HCT116 (cell line): ENCODE results near the gene DAZAP1. TPM values are rescaled to one million over a fixed set of nuclear protein-coding genes. Genes with fewer than 3 reads are reported as not detected.

Experiments
- ATAC-seq: fragments of 200-7000 bp; cut with Tn5 transposase; 2 replicates; pipeline ENCODE4 v1.9.1; 2020; ENCODE audit warnings: mild to moderate bottlenecking, moderate library complexity
- BruUV-seq: library from RNA; stranded (reverse); fragments of 400-500 nt; replicated peaks from 2 replicates; lab custom pipeline; 2021; lab: Mats Ljungman, UMichigan
- CTCF ChIA-PET: fragments of 300-600 bp; sonication (Branson Sonifier 250); formaldehyde crosslinking; loops from one replicate; lab custom pipeline; 2021; ENCODE audit warnings: antibody characterized with exemption; lab: Charles Lee
- POLR2A ChIA-PET: fragments of 300-600, 350-600 bp; sonication (Branson Sonifier 250); formaldehyde crosslinking; loops from one replicate; lab custom pipeline; 2021; ENCODE audit warnings: antibody characterized with exemption; lab: Charles Lee
- RAD21 ChIA-PET, 2 experiments: fragments of 300-600 bp; sonication (Branson Sonifier 250); formaldehyde crosslinking; loops; one replicate each; lab custom pipeline; 2023; ENCODE audit warnings: low total read pairs in 2 of 2; ENCODE audit not compliant: uncharacterized antibody in 2 of 2, unreplicated experiment in 2 of 2, low non-redundant PET in 1 of 2; lab: Charles Lee
- DNase-seq: peaks from one replicate; pipeline ENCODE4 v3.0.0-alpha.2; 2010; ENCODE audit warnings: low read depth, low spot score
- H2AFZ ChIP-seq: fragments of 200-600 bp; shearing (Covaris generic), sonication (generic); 2 replicates; pipeline ENCODE4 v1.6.1; 2017; ENCODE audit warnings: low read depth, mixed run types, mixed read lengths, antibody characterized with exemption, low read length; ENCODE audit not compliant: poor library complexity, severe bottlenecking
- H3K27ac ChIP-seq: 2 replicates; pipeline ENCODE4 v1.5.1; 2012; ENCODE audit warnings: low read depth, low read length
- H3K27me3 ChIP-seq: fragments of 200-600 bp; sonication (generic); 2 replicates; pipeline ENCODE4 v1.6.1; 2016; ENCODE audit warnings: mixed run types, low read length, mixed read lengths; ENCODE audit not compliant: insufficient read depth
- H3K36me3 ChIP-seq, 2 experiments: fragments of 200-500 bp in 1 of 2; fragments of 200-600 bp in 1 of 2; sonication (Bioruptor generic) in 1 of 2; sonication (generic) in 1 of 2; 2 replicates each; pipeline versions ENCODE4 v1.5.1 to v1.6.1; 2014 to 2016; ENCODE audit warnings: low read length in 2 of 2, inconsistent platforms in 1 of 2, mixed read lengths in 1 of 2, mixed run types in 1 of 2; ENCODE audit not compliant: insufficient read depth in 2 of 2, control insufficient read depth in 1 of 2
- H3K4me1 ChIP-seq, 2 experiments: fragments of 200-600 bp in 1 of 2; sonication (generic) in 1 of 2; 2 replicates each; pipeline versions ENCODE4 v1.5.1 to v1.6.1; 2012 to 2017; ENCODE audit warnings: low read length in 2 of 2, inconsistent platforms in 1 of 2, mild to moderate bottlenecking in 1 of 2, mixed read lengths in 1 of 2, mixed run types in 1 of 2, moderate library complexity in 1 of 2; ENCODE audit not compliant: insufficient read depth in 2 of 2, control insufficient read depth in 1 of 2
- H3K4me2 ChIP-seq: fragments of 200-600 bp; sonication (generic); 2 replicates; pipeline ENCODE4 v1.6.1; 2017; ENCODE audit warnings: mixed run types, low read length, mixed read lengths
- H3K4me3 ChIP-seq, 2 experiments: fragments of 200-600 bp in 1 of 2; sonication (generic) in 1 of 2; replicated peaks in 1 of 2; 2 replicates each; pipeline ENCODE4 v1.5.1; 2011 to 2016; ENCODE audit warnings: low read length in 2 of 2, control low read depth in 1 of 2, low read depth in 1 of 2, mild to moderate bottlenecking in 1 of 2, mixed read lengths in 1 of 2, mixed run types in 1 of 2
- H3K79me2 ChIP-seq: fragments of 200-600 bp; sonication (generic); 2 replicates; pipeline ENCODE4 v1.6.1; 2017; ENCODE audit warnings: mild to moderate bottlenecking, mixed run types, low read length, moderate library complexity, mixed read lengths; ENCODE audit not compliant: insufficient read depth
- H3K9ac ChIP-seq: fragments of 200-600 bp; sonication (generic); 2 replicates; pipeline ENCODE4 v1.6.1; 2016; ENCODE audit warnings: low read length, mixed read lengths
- H3K9me2 ChIP-seq: fragments of 200-600 bp; sonication (generic), shearing (Covaris generic); 2 replicates; pipeline ENCODE4 v1.6.1; 2017; ENCODE audit warnings: mixed run types, mild to moderate bottlenecking, moderate library complexity; ENCODE audit not compliant: insufficient read depth
- H3K9me3 ChIP-seq, 2 experiments: fragments of 200-500 bp in 1 of 2; fragments of 200-600 bp in 1 of 2; sonication (Bioruptor generic) in 1 of 2; sonication (generic) in 1 of 2; 2 replicates each; pipeline ENCODE4 v1.6.1; 2014 to 2017; ENCODE audit warnings: low read length in 2 of 2, mixed read lengths in 2 of 2, inconsistent platforms in 1 of 2, low read depth in 1 of 2, mild to moderate bottlenecking in 1 of 2, mixed run types in 1 of 2, moderate library complexity in 1 of 2; ENCODE audit not compliant: control insufficient read depth in 1 of 2, insufficient read depth in 1 of 2
- H4K20me1 ChIP-seq: fragments of 200-600 bp; sonication (generic), shearing (Covaris generic); 2 replicates; pipeline ENCODE4 v1.6.1; 2017; ENCODE audit warnings: mixed run types, mild to moderate bottlenecking, moderate library complexity; ENCODE audit not compliant: insufficient read depth
- EGR1 ChIP-seq: IDR thresholded peaks from 2 replicates; pipeline ENCODE4 v1.6.1; 2012; ENCODE audit warnings: low read depth
- FOSL1 ChIP-seq: IDR thresholded peaks from 2 replicates; pipeline ENCODE4 v1.6.1; 2012; ENCODE audit warnings: low read depth
- POLR2A ChIP-seq: IDR thresholded peaks from 2 replicates; pipeline ENCODE4 v1.7.0; 2011; ENCODE audit warnings: borderline replicate concordance; ENCODE audit not compliant: insufficient read depth, insufficient read length; ENCODE audit errors: extremely low read depth
- RAD21 ChIP-seq: IDR thresholded peaks from 2 replicates; pipeline ENCODE4 v1.6.1; 2012; ENCODE audit warnings: low read depth, mild to moderate bottlenecking
- SRF ChIP-seq: IDR thresholded peaks from 2 replicates; pipeline ENCODE4 v1.6.1; 2012; ENCODE audit warnings: low read depth
- ZFX ChIP-seq: fragments of 450-650 bp; IDR thresholded peaks from 2 replicates; pipeline ENCODE4 v1.6.1; 2017
- ZNF274 ChIP-seq: fragments of 200-500 bp; sonication (Bioruptor generic); IDR thresholded peaks from 2 replicates; pipeline ENCODE4 v1.6.1; 2014; ENCODE audit warnings: mild to moderate bottlenecking, low read depth, low read length, inconsistent platforms
- intact Hi-C: fragments of 100-400 bp; cut with micrococcal nuclease; formaldehyde crosslinking; loops from 2 replicates; pipeline ENCODE4 v1.10.0; 2022
- total RNA-seq: library from RNA; stranded (reverse); gene quantifications from one replicate; pipeline ENCODE4 v1.2.1, GENCODE V29; 2021; ENCODE audit not compliant: unreplicated experiment

The DAZAP1 gene
- total RNA-seq, 1 experiment from 2014 or later, result 191 TPM

DNA sequence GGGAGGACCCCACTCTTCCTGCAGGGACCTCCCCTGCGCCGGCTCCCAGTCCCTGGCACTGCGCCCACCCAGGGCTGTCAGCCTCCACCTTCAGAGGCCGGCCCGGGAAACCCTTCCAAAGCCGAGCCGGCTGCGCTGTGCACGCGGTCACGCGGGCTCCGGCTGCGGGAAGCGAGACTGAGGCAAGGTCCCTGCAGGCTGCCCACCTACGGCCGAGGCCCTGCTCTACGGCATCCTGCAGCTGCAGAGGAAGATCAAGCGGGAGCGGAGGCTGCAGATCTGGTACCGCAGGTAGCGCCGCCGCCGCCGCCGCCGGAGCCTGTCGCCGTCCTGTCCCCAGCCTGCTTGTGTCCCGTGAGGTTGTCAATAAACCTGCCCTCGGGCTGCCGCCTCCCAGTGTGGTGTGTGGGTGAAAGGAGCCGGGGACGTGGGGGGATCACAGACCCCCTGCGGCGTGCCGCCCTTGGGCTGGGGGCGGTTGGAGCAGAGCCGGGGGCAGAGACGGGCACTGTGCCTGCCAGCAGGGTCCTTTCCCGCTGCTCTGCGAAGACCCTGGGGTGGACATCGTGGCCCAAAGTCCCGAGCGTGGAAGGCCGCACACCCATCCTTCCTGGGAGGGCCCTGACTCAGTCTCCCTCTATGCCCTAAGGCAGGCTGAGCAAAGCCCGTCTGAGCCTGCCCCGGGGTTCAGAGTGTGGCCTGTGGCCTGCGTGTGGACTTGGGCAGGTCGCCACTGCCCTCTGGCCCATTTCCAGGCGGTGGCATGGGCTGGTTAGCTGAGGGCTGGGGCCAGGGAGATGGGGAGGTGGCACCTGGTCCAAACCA lies 12.0 kb upstream of the DAZAP1 start:
- Histone ChIP-seq H3K9ac (no peak overlapping the region), H3K36me3 (peaks cover 2 to 12% of the 10 kb centered on the region in 2 experiments; a peak in 2 of 4 replicates), H4K20me1 (no peaks in the 10 kb centered on the region), H3K4me3 (no peak overlapping the region), H3K9me2 (no peaks in the 10 kb centered on the region), H3K27ac (peak overlapping the region; percentile 2; the same call in 1 of the 2 replicates), H3K79me2 (peaks cover 7% of the 10 kb centered on the region; the same call in 1 of the 2 replicates), H2AFZ (no peak overlapping the region), H3K27me3 (no peaks in the 10 kb centered on the region), H3K9me3 (no peaks in the 10 kb centered on the region), H3K4me2 (0 out of 2 replicates have a peak overlapping the region, but pooled peaks have one; percentile 23), H3K4me1 (peaks cover 2 to 28% of the 10 kb centered on the region in 2 experiments; a peak in 2 of 4 replicates)
- DNase-seq, result no peak
- peak; percentile 8 for ATAC-seq
- RAD21 ChIA-PET, result no interaction called here
- BruUV-seq, result no TSS peak
- no peak for TF ChIP-seq EGR1
- 0 out of 2 replicates have a peak, but pooled peaks have one; percentile 12 for TF ChIP-seq ZFX
- TF ChIP-seq POLR2A, result peak; percentile 28
- CTCF ChIA-PET, result no interaction called here
- intact Hi-C loops, result no loop called here
- POLR2A ChIA-PET, result no interaction called here

DNA sequence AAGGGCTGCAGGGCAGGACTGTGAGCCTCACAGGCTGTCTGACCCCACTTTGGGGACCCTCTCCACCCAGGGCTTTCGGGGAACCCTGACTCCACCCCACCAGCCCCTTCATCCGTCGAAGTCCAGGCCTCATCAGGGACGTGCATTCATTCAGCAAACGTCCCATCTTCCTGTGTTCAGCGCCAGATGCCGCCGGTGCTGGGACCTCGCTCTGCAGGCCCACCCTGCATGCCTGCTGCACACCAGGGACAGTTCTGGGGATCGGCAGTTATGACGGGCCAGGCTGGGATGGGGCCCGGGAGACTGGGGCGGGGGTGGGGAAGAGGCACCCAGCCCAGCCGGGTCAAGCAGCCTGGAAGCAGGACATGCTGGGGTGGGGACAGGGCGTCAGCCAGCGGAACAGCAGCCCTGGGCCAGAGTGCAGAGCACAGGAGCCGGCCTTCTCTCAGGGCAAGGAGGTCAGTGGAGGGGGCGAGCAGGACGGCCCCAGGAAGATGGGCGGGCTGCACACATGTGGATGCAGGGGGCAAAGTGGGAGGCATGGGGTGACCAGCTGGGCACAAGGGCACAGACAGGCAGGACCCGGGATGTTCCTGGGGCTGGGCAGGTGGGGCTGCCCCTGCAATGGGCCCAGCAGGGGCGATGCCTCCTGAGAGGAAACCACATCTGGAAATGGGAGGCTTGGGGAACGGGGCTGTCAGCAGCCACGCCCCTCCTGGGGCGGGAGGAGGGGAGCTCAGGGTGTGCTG lies 11.2 kb upstream of the DAZAP1 start:
- no peak overlapping the region for H3K4me3 ChIP-seq
- peak; percentile 28 for ATAC-seq
- TF ChIP-seq POLR2A, result peak; percentile 20
- TF ChIP-seq ZFX, result no peak
- TF ChIP-seq FOSL1, result no peak
- no peak for TF ChIP-seq SRF
- TF ChIP-seq RAD21, result no peak
- TF ChIP-seq ZNF274, result no peak
- H3K27me3 ChIP-seq, result no peaks in the 10 kb centered on the region
- no TSS peak for BruUV-seq
- H3K4me2 ChIP-seq, result peak overlapping the region; percentile 23
- H3K27ac ChIP-seq, result peak overlapping the region; percentile 2; the same call in 1 of the 2 replicates
- intact Hi-C loops, result no loop called here
- peaks cover 2 to 33% of the 10 kb centered on the region in 2 experiments; a peak in 2 of 4 replicates for H3K4me1 ChIP-seq
- no peaks in the 10 kb centered on the region for H4K20me1 ChIP-seq
- H3K9me2 ChIP-seq, result no peaks in the 10 kb centered on the region
- RAD21 ChIA-PET, result no interaction called here
- H3K9ac ChIP-seq, result no peak overlapping the region; the same call in 1 of the 2 replicates
- no peaks in the 10 kb centered on the region for H3K9me3 ChIP-seq
- peaks cover 14% of the 10 kb centered on the region for H3K79me2 ChIP-seq
- peaks cover 2 to 12% of the 10 kb centered on the region in 2 experiments; a peak in 2 of 4 replicates for H3K36me3 ChIP-seq
- DNase-seq, result no peak
- CTCF ChIA-PET, result no interaction called here
- H2AFZ ChIP-seq, result no peak overlapping the region
- POLR2A ChIA-PET, result interaction anchor here (1.8 kb wide), 1 partner anchor 47 kb away, joined by 4 read pairs; no protein-coding TSS in a partner anchor
